ENCODE results near the gene RGPD4. TPM values are rescaled to one million over a fixed set of nuclear protein-coding genes. Genes with fewer than 3 reads are reported as not detected.

The RGPD4 gene
- total RNA-seq, 1 experiment from 2014 or later: 0.14 TPM

GRCh38 chr2:107936433-107937359 is 110.0 kb downstream of the RGPD4 start:
- POLR2A ChIA-PET: interaction anchor here (1.1 to 2.3 kb wide), 2 partner anchors 235 to 248 kb away, joined by 3 to 7 read pairs; no protein-coding TSS in a partner anchor
- Mint-ChIP-seq H3K9me3 (ENCODE audit: unreplicated experiment) (no peaks in the 10 kb centered on the region), H3K4me3 (ENCODE audit: unreplicated experiment) (no peak overlapping the region), H3K4me1 (ENCODE audit: insufficient read depth, unreplicated experiment) (peaks cover 11% of the 10 kb centered on the region), H3K27ac (ENCODE audit: low read depth, unreplicated experiment) (no peak overlapping the region), H3K36me3 (ENCODE audit: insufficient read depth, unreplicated experiment) (no peaks in the 10 kb centered on the region), H3K27me3 (ENCODE audit: insufficient read depth, unreplicated experiment) (peaks cover 16% of the 10 kb centered on the region)
- BruUV-seq (replicated peaks): no TSS peak
- DNase-seq (ENCODE audit: unreplicated experiment): peak; percentile 40
- intact Hi-C loops (cut with micrococcal nuclease): loop anchor here (1.0 to 5.0 kb wide), 2 partner anchors 248 to 646 kb away; no protein-coding TSS in a partner anchor
- CTCF ChIA-PET: interaction anchor here (0.5 to 2.6 kb wide), 26 partner anchors 9 to 1312 kb away, joined by 3 to 51 read pairs (median 4); no protein-coding TSS in a partner anchor
- TF ChIP-seq CTCF (IDR thresholded peaks at IDR 0.05; ENCODE audit: unreplicated experiment): peak; percentile 59

Other genes with a start within 250 kb of the RGPD4 start
- gene SLC5A7, start 159.6 kb downstream of the RGPD4 start, total RNA-seq (2022): not detected in 2 replicates